PC-3 (cell line): ENCODE results near the gene EXOC6. TPM values are rescaled to one million over a fixed set of nuclear protein-coding genes. Genes with fewer than 3 reads are reported as not detected.

Source experiments
- ATAC-seq: fragments of 200-7000 bp; cut with Tn5 transposase; 2 replicates; pipeline ENCODE4 v1.9.1; 2020; ENCODE audit warnings: mild to moderate bottlenecking, moderate library complexity
- BruUV-seq: library from RNA; stranded (reverse); fragments of 400-500 nt; replicated peaks from 2 replicates; lab custom pipeline; 2021; lab: Mats Ljungman, UMichigan
- CTCF ChIA-PET: fragments of 300-600 bp; sonication (Branson Sonifier 250); formaldehyde crosslinking; loops from one replicate; lab custom pipeline; 2022; ENCODE audit warnings: antibody characterized with exemption; lab: Charles Lee
- POLR2A ChIA-PET: fragments of 300-600 bp; sonication (Branson Sonifier 250); formaldehyde crosslinking; loops from one replicate; lab custom pipeline; 2022; ENCODE audit warnings: antibody characterized with exemption; ENCODE audit not compliant: unreplicated experiment; lab: Charles Lee
- DNase-seq: peaks from one replicate; pipeline ENCODE4 v3.0.0-alpha.2; 2015
- H2AFZ ChIP-seq: fragments of 300-600 bp; sonication (generic); 2 replicates; pipeline ENCODE4 v1.6.0; 2016; ENCODE audit warnings: antibody characterized with exemption, low read length
- H3F3A ChIP-seq: fragments of 300-600 bp; sonication (generic); one replicate; pipeline ENCODE4 v1.6.0; 2017; ENCODE audit warnings: antibody characterized with exemption, low read length, control low read depth, mild to moderate bottlenecking; ENCODE audit not compliant: unreplicated experiment
- H3K27ac ChIP-seq: fragments of 300-600 bp; sonication (generic); 2 replicates; pipeline ENCODE4 v1.5.1; 2016; ENCODE audit warnings: mild to moderate bottlenecking, low read length
- H3K27me3 ChIP-seq: fragments of 300-600 bp; sonication (generic); 2 replicates; pipeline ENCODE4 v1.6.1; 2016; ENCODE audit warnings: low read length, mixed read lengths
- H3K36me3 ChIP-seq: fragments of 300-600 bp; sonication (generic); 2 replicates; pipeline ENCODE4 v1.6.1; 2016; ENCODE audit warnings: low read depth, mixed run types, low read length, mixed read lengths
- H3K4me1 ChIP-seq: fragments of 300-600 bp; sonication (generic); 2 replicates; pipeline ENCODE4 v1.5.1; 2016; ENCODE audit warnings: low read length; ENCODE audit not compliant: insufficient read depth
- H3K4me2 ChIP-seq: fragments of 300-600 bp; sonication (generic); 2 replicates; pipeline ENCODE4 v1.6.0; 2016; ENCODE audit warnings: low read length
- H3K4me3 ChIP-seq: fragments of 300-600 bp; sonication (generic); 2 replicates; pipeline ENCODE4 v1.5.1; 2016; ENCODE audit warnings: mild to moderate bottlenecking, low read length, mixed read lengths
- H3K79me2 ChIP-seq: fragments of 300-600 bp; sonication (generic); 2 replicates; pipeline ENCODE4 v1.6.1; 2017; ENCODE audit warnings: low read length, mixed read lengths
- H3K9ac ChIP-seq: fragments of 300-600 bp; sonication (generic); 2 replicates; pipeline ENCODE4 v1.6.0; 2016; ENCODE audit warnings: mild to moderate bottlenecking, low read length
- H3K9me2 ChIP-seq: fragments of 300-600 bp; sonication (generic); replicated peaks from 2 replicates; pipeline ENCODE4 v1.6.1; 2016; ENCODE audit warnings: mixed run types, low read length, mixed read lengths
- H3K9me3 ChIP-seq: fragments of 300-600 bp; sonication (generic); 2 replicates; pipeline ENCODE4 v1.6.1; 2016; ENCODE audit warnings: low read length, mixed read lengths
- H4K20me1 ChIP-seq: fragments of 300-600 bp; sonication (generic); 2 replicates; pipeline ENCODE4 v1.6.1; 2016; ENCODE audit warnings: low read length, mixed read lengths
- EZH2 ChIP-seq: fragments of 300-600 bp; sonication (generic); IDR thresholded peaks from one replicate; pipeline ENCODE4 v1.6.1; 2017; ENCODE audit warnings: antibody characterized with exemption, mild to moderate bottlenecking, low read length; ENCODE audit not compliant: unreplicated experiment
- EZH2phosphoT487 ChIP-seq: fragments of 300-600 bp; sonication (generic); IDR thresholded peaks from 2 replicates; pipeline ENCODE4 v1.6.1; 2018; ENCODE audit warnings: mild to moderate bottlenecking, antibody characterized with exemption, low read length, borderline replicate concordance
- intact Hi-C: fragments of 100-400 bp; cut with micrococcal nuclease; formaldehyde crosslinking; loops from 2 replicates; pipeline ENCODE4 v1.9.0; 2023
- total RNA-seq: library from RNA; depleted of rRNA; stranded (reverse); fragments of >200 nt; gene quantifications from 2 replicates; pipeline ENCODE4 v1.2.3, GENCODE V29; 2014
- TF ChIP-seq, protein P1 (sequence below): fragments of 300-600 bp; sonication (generic); conservative IDR thresholded peaks from 2 replicates; pipeline ENCODE4 v1.5.1; 2017; ENCODE audit warnings: antibody characterized with exemption, low read depth, mild to moderate bottlenecking, low read length

The EXOC6 gene
- total RNA-seq, 1 experiment from 2014 or later, result 5.7 TPM

DNA sequence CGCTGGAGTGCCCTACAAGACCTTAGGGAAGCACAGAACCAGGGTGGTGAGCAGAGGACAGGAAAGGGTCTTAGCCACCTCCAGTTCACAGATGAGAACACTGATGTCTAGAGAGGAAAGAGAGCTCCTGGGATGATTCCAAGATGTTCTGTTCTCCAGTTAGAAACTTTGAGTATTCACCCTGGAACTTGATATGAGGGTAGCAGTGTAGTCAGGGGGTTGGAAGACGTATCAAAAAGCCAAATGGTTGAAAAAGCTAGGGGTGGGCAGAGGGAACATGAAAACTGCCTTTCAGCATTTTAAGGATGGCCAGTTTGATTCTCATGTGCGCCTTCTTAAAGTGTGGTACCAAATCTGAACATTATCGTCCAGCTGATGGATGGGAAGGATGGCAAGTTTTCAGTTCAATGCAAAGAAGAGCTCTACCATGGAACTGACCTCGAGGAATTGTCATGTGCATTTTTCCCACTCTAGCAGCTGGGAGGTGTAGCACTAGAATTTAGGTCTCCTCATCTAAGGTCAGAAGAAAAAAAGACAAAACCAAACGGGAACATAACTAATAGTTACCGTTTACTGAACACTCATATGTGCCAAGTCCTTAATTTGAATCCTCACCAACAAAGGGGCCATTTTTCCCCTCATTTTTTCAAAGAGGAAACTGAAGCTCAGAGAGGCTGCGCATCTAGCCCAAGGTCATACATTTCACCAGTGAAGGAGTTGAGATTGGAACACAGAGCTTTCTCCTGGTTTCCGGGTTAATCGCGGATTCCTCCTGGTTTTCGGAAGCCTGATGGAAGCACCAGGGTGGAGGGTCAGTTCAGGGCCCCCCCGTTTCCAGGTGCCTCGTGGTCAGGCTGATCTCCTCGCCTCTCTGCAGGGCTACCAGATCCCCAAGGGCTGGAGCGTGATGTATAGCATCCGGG lies 219.4 kb downstream of the EXOC6 start:
- POLR2A ChIA-PET, result no interaction called here
- Histone ChIP-seq H3K36me3 (no peaks in the 10 kb centered on the region), H3K79me2 (no peaks in the 10 kb centered on the region), H3F3A (no peaks in the 10 kb centered on the region), H3K27me3 (peaks cover 3% of the 10 kb centered on the region; the same call in 1 of the 2 replicates), H3K4me3 (no peak overlapping the region), H3K27ac (no peak overlapping the region), H3K9ac (no peak overlapping the region), H3K4me2 (no peak overlapping the region), H2AFZ (no peak overlapping the region), H3K4me1 (peaks cover 2% of the 10 kb centered on the region; the same call in 1 of the 2 replicates), H3K9me3 (no peaks in the 10 kb centered on the region), H3K9me2 (no peaks in the 10 kb centered on the region), H4K20me1 (no peaks in the 10 kb centered on the region)
- CTCF ChIA-PET, result no interaction called here
- no peak for DNase-seq
- no peak for ATAC-seq
- intact Hi-C loops, result no loop called here
- no peak for TF ChIP-seq EZH2
- TF ChIP-seq EZH2phosphoT487, result no peak
- TF ChIP-seq, protein P1, sequence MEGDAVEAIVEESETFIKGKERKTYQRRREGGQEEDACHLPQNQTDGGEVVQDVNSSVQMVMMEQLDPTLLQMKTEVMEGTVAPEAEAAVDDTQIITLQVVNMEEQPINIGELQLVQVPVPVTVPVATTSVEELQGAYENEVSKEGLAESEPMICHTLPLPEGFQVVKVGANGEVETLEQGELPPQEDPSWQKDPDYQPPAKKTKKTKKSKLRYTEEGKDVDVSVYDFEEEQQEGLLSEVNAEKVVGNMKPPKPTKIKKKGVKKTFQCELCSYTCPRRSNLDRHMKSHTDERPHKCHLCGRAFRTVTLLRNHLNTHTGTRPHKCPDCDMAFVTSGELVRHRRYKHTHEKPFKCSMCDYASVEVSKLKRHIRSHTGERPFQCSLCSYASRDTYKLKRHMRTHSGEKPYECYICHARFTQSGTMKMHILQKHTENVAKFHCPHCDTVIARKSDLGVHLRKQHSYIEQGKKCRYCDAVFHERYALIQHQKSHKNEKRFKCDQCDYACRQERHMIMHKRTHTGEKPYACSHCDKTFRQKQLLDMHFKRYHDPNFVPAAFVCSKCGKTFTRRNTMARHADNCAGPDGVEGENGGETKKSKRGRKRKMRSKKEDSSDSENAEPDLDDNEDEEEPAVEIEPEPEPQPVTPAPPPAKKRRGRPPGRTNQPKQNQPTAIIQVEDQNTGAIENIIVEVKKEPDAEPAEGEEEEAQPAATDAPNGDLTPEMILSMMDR, result no peak
- no TSS peak for BruUV-seq

- no peak overlapping the region for H3K4me2 ChIP-seq
- no peaks in the 10 kb centered on the region for H3F3A ChIP-seq
- no peaks in the 10 kb centered on the region for H3K9me2 ChIP-seq
- DNase-seq (no peak), ATAC-seq (no peak)
- no peak overlapping the region for H2AFZ ChIP-seq
- no peaks in the 10 kb centered on the region for H3K9me3 ChIP-seq
- H3K27ac ChIP-seq, result no peak overlapping the region
- TF ChIP-seq, protein P1, result no peak
- TF ChIP-seq EZH2phosphoT487 (no peak), EZH2 (no peak)
- peaks cover 7% of the 10 kb centered on the region; the same call in 1 of the 2 replicates for H3K4me1 ChIP-seq
- ChIA-PET CTCF (no interaction called here), POLR2A (no interaction called here)
- no peaks in the 10 kb centered on the region for H4K20me1 ChIP-seq
- H3K27me3 ChIP-seq, result peaks cover 9% of the 10 kb centered on the region
- H3K9ac ChIP-seq, result no peak overlapping the region
- H3K36me3 ChIP-seq, result no peaks in the 10 kb centered on the region
- H3K4me3 ChIP-seq, result no peak overlapping the region
- no TSS peak for BruUV-seq
- intact Hi-C loops, result no loop called here
- no peaks in the 10 kb centered on the region for H3K79me2 ChIP-seq
These were observed 220.3 kb downstream of the EXOC6 start for GRCh38 chr10:93068411-93069244.
